PC-9 (cell line): Measurements from ENCODE around the gene TREH. TPM values are rescaled to one million over a fixed set of nuclear protein-coding genes. Genes with fewer than 3 reads are reported as not detected.

Experiments used
- BruUV-seq: library from RNA; stranded (reverse); fragments of 400-500 nt; replicated peaks from 2 replicates; lab custom pipeline; 2021; lab: Mats Ljungman, UMichigan
- CTCF ChIA-PET: fragments of 300-600 bp; sonication (Branson Sonifier 250); formaldehyde crosslinking; loops from one replicate; lab custom pipeline; 2022; ENCODE audit warnings: antibody characterized with exemption; lab: Charles Lee
- POLR2A ChIA-PET: fragments of 300-600 bp; sonication (Branson Sonifier 250); formaldehyde crosslinking; loops from one replicate; lab custom pipeline; 2022; ENCODE audit warnings: antibody characterized with exemption; ENCODE audit not compliant: unreplicated experiment; lab: Charles Lee
- DNase-seq, 2 experiments: peaks; one replicate each; pipeline versions ENCODE4 v3.0.0 to v3.0.0-alpha.2; 2015 to 2022; ENCODE audit warnings: mixed read lengths in 1 of 2
- H2AFZ ChIP-seq: fragments of 200-600 bp; sonication (generic); 2 replicates; pipeline ENCODE4 v1.8.1; 2017; ENCODE audit warnings: antibody characterized with exemption
- H3F3A ChIP-seq: fragments of 200-600 bp; sonication (generic); 2 replicates; pipeline ENCODE4 v1.8.1; 2017; ENCODE audit warnings: antibody characterized with exemption, mild to moderate bottlenecking, low read depth; ENCODE audit not compliant: insufficient read depth
- H3K27ac ChIP-seq: fragments of 200-600 bp; sonication (generic); 2 replicates; pipeline ENCODE4 v1.6.1; 2016; ENCODE audit warnings: mixed run types
- H3K27me3 ChIP-seq: fragments of 200-600 bp; sonication (generic); 2 replicates; pipeline ENCODE4 v1.6.1; 2016; ENCODE audit warnings: low read depth, mixed run types; ENCODE audit not compliant: insufficient read depth
- H3K36me3 ChIP-seq: fragments of 200-600 bp; sonication (generic); 2 replicates; pipeline ENCODE4 v1.6.1; 2016; ENCODE audit warnings: low read depth, mixed run types
- H3K4me1 ChIP-seq: fragments of 200-600 bp; sonication (generic); replicated peaks from 2 replicates; pipeline ENCODE4 v1.6.1; 2016; ENCODE audit warnings: mixed run types; ENCODE audit not compliant: insufficient read depth
- H3K4me2 ChIP-seq: fragments of 200-600 bp; sonication (generic); 2 replicates; pipeline ENCODE4 v1.6.1; 2017; ENCODE audit warnings: mixed run types
- H3K4me3 ChIP-seq: fragments of 200-600 bp; sonication (generic); 2 replicates; pipeline ENCODE4 v1.6.1; 2016; ENCODE audit warnings: mixed run types
- H3K79me2 ChIP-seq: fragments of 200-600 bp; sonication (generic); 2 replicates; pipeline ENCODE4 v1.6.1; 2017; ENCODE audit warnings: low read depth, mixed run types
- H3K9me2 ChIP-seq: fragments of 200-600 bp; sonication (generic); 2 replicates; pipeline ENCODE4 v1.8.1; 2017; ENCODE audit warnings: mild to moderate bottlenecking; ENCODE audit not compliant: insufficient read depth
- H3K9me3 ChIP-seq: fragments of 200-600 bp; sonication (generic); 2 replicates; pipeline ENCODE4 v1.8.1; 2016; ENCODE audit warnings: low read depth; ENCODE audit not compliant: insufficient read depth
- H4K20me1 ChIP-seq: fragments of 200-600 bp; sonication (generic); 2 replicates; pipeline ENCODE4 v1.8.1; 2017; ENCODE audit not compliant: insufficient read depth
- CTCF ChIP-seq: fragments of 200-600 bp; sonication (generic); conservative IDR thresholded peaks from 2 replicates; pipeline ENCODE4 v1.6.1; 2017; ENCODE audit warnings: mixed run types, antibody characterized with exemption, mild to moderate bottlenecking, moderate library complexity
- EZH2 ChIP-seq: fragments of 200-600 bp; sonication (generic); IDR thresholded peaks from 2 replicates; pipeline ENCODE4 v1.8.0; 2017; ENCODE audit warnings: antibody characterized with exemption, low read depth
- intact Hi-C: fragments of 100-400 bp; cut with micrococcal nuclease; formaldehyde crosslinking; loops from one replicate; pipeline ENCODE4 v1.10.0; 2022; ENCODE audit not compliant: unreplicated experiment
- total RNA-seq: library from RNA; stranded (reverse); gene quantifications from 2 replicates; pipeline ENCODE4 v1.2.3, GENCODE V29; 2021

Gene TREH
- total RNA-seq, 1 experiment from 2014 or later = not detected

GRCh38 chr11:118634431-118635236 is 44.8 kb downstream of the TREH start:
- Histone ChIP-seq H3K27ac (no peak overlapping the region), H3K4me1 (0 out of 2 replicates have a peak, but pooled peaks cover 4% of the 10 kb centered on the region), H3F3A (no peaks in the 10 kb centered on the region; the same call in 1 of the 2 replicates), H3K4me3 (no peak overlapping the region), H3K9me2 (no peaks in the 10 kb centered on the region), H3K27me3 (no peaks in the 10 kb centered on the region), H3K4me2 (no peak overlapping the region), H2AFZ (no peak overlapping the region), H4K20me1 (no peaks in the 10 kb centered on the region), H3K9me3 (no peaks in the 10 kb centered on the region), H3K36me3 (no peaks in the 10 kb centered on the region; the same call in 1 of the 2 replicates), H3K79me2 (no peaks in the 10 kb centered on the region)
- no TSS peak for BruUV-seq
- TF ChIP-seq CTCF = no peak
- no peak for TF ChIP-seq EZH2
- ChIA-PET POLR2A (interaction anchor here (0.6 kb wide), 1 partner anchor 12 kb away, joined by 11 read pairs; no protein-coding TSS in a partner anchor), CTCF (interaction anchor here (0.6 kb wide), 1 partner anchor 27 kb away, joined by 3 read pairs; the partner anchor contains the start of gene PHLDB1)
- intact Hi-C loops = no loop called here
- no peak for DNase-seq

- H3K27ac ChIP-seq = no peak overlapping the region
- no peaks in the 10 kb centered on the region for H3K9me2 ChIP-seq
- H2AFZ ChIP-seq = no peak overlapping the region
- intact Hi-C loops = no loop called here
- no peaks in the 10 kb centered on the region for H3K27me3 ChIP-seq
- DNase-seq = no peak
- TF ChIP-seq EZH2 = no peak
- no peak for TF ChIP-seq CTCF
- no TSS peak for BruUV-seq
- no peak overlapping the region for H3K4me3 ChIP-seq
- H4K20me1 ChIP-seq = 0 out of 2 replicates have a peak, but pooled peaks cover 4% of the 10 kb centered on the region
- POLR2A ChIA-PET = no interaction called here
- H3K4me2 ChIP-seq = no peak overlapping the region
- H3K9me3 ChIP-seq = no peaks in the 10 kb centered on the region
- H3F3A ChIP-seq = no peaks in the 10 kb centered on the region; the same call in 1 of the 2 replicates
- H3K79me2 ChIP-seq = no peaks in the 10 kb centered on the region
- no peaks in the 10 kb centered on the region; the same call in 1 of the 2 replicates for H3K36me3 ChIP-seq
- CTCF ChIA-PET = interaction anchor here (0.6 kb wide), 1 partner anchor 27 kb away, joined by 3 read pairs; the partner anchor contains the start of gene PHLDB1
- H3K4me1 ChIP-seq = 0 out of 2 replicates have a peak, but pooled peaks cover 4% of the 10 kb centered on the region
Observed at GRCh38 chr11:118633979-118634378, 45.5 kb downstream of the TREH start.

- TF ChIP-seq EZH2 = no peak
- TF ChIP-seq CTCF = no peak
- BruUV-seq = no TSS peak
- Histone ChIP-seq H3K4me1 (0 out of 2 replicates have a peak, but pooled peaks cover 4% of the 10 kb centered on the region), H3K4me3 (no peak overlapping the region), H4K20me1 (0 out of 2 replicates have a peak, but pooled peaks cover 7% of the 10 kb centered on the region), H3K79me2 (no peaks in the 10 kb centered on the region), H3K4me2 (no peak overlapping the region), H3K27ac (no peak overlapping the region), H3F3A (no peaks in the 10 kb centered on the region; the same call in 1 of the 2 replicates), H3K27me3 (no peaks in the 10 kb centered on the region), H2AFZ (no peak overlapping the region), H3K36me3 (peaks cover 6% of the 10 kb centered on the region; the same call in 1 of the 2 replicates), H3K9me3 (no peaks in the 10 kb centered on the region), H3K9me2 (no peaks in the 10 kb centered on the region)
- DNase-seq = no peak
- intact Hi-C loops = no loop called here
- POLR2A ChIA-PET = no interaction called here
- CTCF ChIA-PET = no interaction called here
Observed at GRCh38 chr11:118633319-118633690, 46.1 kb downstream of the TREH start.
